GM21717 (cell line): ENCODE measurements around the gene ZNF609.

Source experiments
- ATAC-seq: cut with Tn5 transposase; IDR thresholded peaks from one replicate; pipeline ENCODE4 v1.9.1; 2021; ENCODE audit warnings: mild to moderate bottlenecking, moderate library complexity; ENCODE audit not compliant: unreplicated experiment

The ZNF609 gene

GRCh38 chr15:64712353-64712752, 252.0 kb downstream of the ZNF609 start:
- no peak for ATAC-seq

DNA sequence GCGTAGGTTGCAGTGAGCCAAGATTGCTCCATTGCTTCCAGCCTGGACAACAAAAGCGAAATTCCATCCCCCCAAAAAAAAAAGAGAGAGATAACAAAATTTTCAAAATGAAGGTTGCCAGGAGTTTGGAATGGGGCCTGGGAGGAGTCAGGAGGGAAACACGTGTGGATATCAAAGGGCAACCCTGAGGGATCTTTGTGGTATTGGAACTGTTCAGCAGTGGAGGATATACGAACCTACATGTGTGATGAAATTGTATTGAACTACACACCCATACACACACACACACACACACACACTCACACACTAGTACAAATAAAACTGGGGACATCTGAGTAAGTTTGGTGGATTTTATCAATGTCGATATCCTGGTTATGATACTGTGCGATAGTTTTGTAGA, 253.2 kb downstream of the ZNF609 start:
- no peak for ATAC-seq

GRCh38 chr15:64716452-64716851, 256.1 kb downstream of the ZNF609 start:
- ATAC-seq: no peak

DNA sequence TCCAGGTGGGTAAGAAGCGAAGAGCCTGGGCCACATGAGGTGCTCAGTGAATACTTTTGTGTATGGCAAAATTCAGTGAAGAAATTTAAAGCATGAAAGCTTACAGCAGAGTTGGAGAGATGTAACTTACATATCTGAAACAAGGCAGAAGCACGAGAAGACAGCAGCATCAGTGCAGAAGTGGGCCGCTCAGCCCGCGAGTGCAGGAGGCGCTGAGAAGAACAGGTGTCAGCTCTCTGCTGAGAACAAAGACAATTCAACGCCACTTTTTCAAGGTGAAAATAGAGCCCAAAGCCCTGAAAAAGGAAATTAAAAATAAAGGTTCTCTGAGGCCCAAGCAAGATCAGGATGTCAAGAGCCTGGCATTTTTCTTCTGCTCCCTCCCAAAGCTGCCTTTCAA, 256.8 kb downstream of the ZNF609 start:
- no peak for ATAC-seq

DNA sequence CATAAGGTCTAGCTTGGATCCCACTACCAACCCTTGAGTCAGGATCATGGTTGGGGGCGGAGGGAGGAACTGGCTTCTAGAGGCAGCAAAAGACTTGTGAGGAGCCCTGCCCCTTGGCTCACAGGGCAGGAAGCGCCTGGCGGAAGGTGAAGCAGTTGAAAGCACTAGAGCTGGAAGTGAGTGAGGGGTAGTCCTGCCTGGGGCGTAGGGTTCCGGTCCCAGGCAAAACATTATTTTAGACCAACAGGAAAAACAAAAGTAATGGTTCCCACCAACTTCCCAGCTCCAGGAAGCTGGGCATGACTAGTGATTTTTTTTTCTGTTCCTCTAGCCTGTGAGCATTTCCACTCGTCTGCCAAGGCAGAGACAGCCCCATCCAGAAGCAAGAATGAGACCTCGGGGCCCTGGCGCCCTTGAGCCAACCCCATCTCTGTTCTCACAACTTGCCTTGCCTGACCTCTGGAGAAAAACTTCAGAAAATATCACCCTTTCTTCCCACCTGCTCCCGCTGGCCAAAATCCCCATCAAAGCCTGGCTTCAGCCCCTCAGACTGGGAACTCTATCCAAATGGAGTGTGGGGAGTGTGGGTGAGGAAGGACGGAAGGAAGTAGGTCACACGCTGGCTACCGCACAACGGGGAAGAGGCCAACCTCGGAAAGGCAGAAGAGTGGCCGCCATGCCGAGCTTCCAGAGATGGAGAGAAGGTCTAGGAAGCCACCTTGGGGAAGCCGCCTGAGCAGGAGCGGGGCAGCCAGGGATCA, 257.5 kb downstream of the ZNF609 start:
- no peak for ATAC-seq

GRCh38 chr15:64720188-64720587, 259.8 kb downstream of the ZNF609 start:
- ATAC-seq: no peak

GRCh38 chr15:64730151-64730550, 269.8 kb downstream of the ZNF609 start:
- no peak for ATAC-seq

- no peak for ATAC-seq
Measured at GRCh38 chr15:64731012-64731804, 270.8 kb downstream of the ZNF609 start.

- no peak for ATAC-seq
Measured at GRCh38 chr15:64731805-64732151, 271.4 kb downstream of the ZNF609 start.

- ATAC-seq: no peak
Measured at GRCh38 chr15:64732156-64732860, 271.9 kb downstream of the ZNF609 start.
